SK-MEL-5 (cell line): ENCODE measurements around the gene SLC26A3. TPM values are rescaled to one million over a fixed set of nuclear protein-coding genes. Genes with fewer than 3 reads are reported as not detected.

Experiments used
- DNase-seq: peaks from one replicate; pipeline ENCODE4 v3.0.0-alpha.2; 2016; ENCODE audit warnings: low read depth, low spot score
- in situ Hi-C: cut with HindIII; loops from 2 replicates; pipeline ENCODE4 v1.10.0; 2016; ENCODE audit warnings: low sequenced_read_pairs, high pct_unique_total_duplicates, low pct_unique_long_range_greater_than_20kb
- total RNA-seq: library from RNA; depleted of rRNA; stranded (reverse); fragments of >200 nt; shearing (Covaris generic); gene quantifications from 2 replicates; pipeline ENCODE4 v1.2.3, GENCODE V29; 2014

SLC26A3 gene
- total RNA-seq, 1 experiment from 2014 or later = not detected

GRCh38 chr7:107827501-107827900, 24.5 kb upstream of the SLC26A3 start:
- in situ Hi-C loops = no loop called here
- DNase-seq = no peak

GRCh38 chr7:107826451-107826850, 23.4 kb upstream of the SLC26A3 start:
- DNase-seq = no peak

GRCh38 chr7:107824858-107825257, 21.8 kb upstream of the SLC26A3 start:
- in situ Hi-C loops = no loop called here
- no peak for DNase-seq

More at GRCh38 chr7:107826451-107826850, 23.4 kb upstream of the SLC26A3 start:
- in situ Hi-C loops = no loop called here

GRCh38 chr7:107818622-107819021, 15.6 kb upstream of the SLC26A3 start:
- in situ Hi-C loops = no loop called here

GRCh38 chr7:107816011-107816566, 13.1 kb upstream of the SLC26A3 start:
- in situ Hi-C loops = no loop called here
- peak; percentile 55 for DNase-seq

More at GRCh38 chr7:107818622-107819021, 15.6 kb upstream of the SLC26A3 start:
- no peak for DNase-seq

GRCh38 chr7:107815254-107815882, 12.3 kb upstream of the SLC26A3 start:
- DNase-seq = peak; percentile 13
- in situ Hi-C loops = no loop called here

GRCh38 chr7:107813524-107813923, 10.5 kb upstream of the SLC26A3 start:
- no peak for DNase-seq
- in situ Hi-C loops = no loop called here

- no peak for DNase-seq
- in situ Hi-C loops = no loop called here
Measured at GRCh38 chr7:107811934-107812333, 8.9 kb upstream of the SLC26A3 start.

- in situ Hi-C loops = no loop called here
- DNase-seq = no peak
Measured at GRCh38 chr7:107810626-107811025, 7.6 kb upstream of the SLC26A3 start.

- in situ Hi-C loops = no loop called here
- no peak for DNase-seq
Measured at GRCh38 chr7:107809179-107809578, 6.2 kb upstream of the SLC26A3 start.

GRCh38 chr7:107799647-107800264, 3.3 kb downstream of the SLC26A3 start:
- in situ Hi-C loops = no loop called here
- no peak for DNase-seq

- no peak for DNase-seq
- in situ Hi-C loops = no loop called here
Measured at GRCh38 chr7:107792364-107792763, 10.7 kb downstream of the SLC26A3 start.

- no peak for DNase-seq
- in situ Hi-C loops = no loop called here
Measured at GRCh38 chr7:107789647-107790046, 13.4 kb downstream of the SLC26A3 start.

- in situ Hi-C loops = no loop called here
- no peak for DNase-seq
Measured at GRCh38 chr7:107788662-107789061, 14.4 kb downstream of the SLC26A3 start.

- DNase-seq = no peak
- in situ Hi-C loops = no loop called here
Measured at GRCh38 chr7:107788216-107788615, 14.8 kb downstream of the SLC26A3 start.

GRCh38 chr7:107785926-107786325, 17.1 kb downstream of the SLC26A3 start:
- in situ Hi-C loops = no loop called here
- no peak for DNase-seq

- DNase-seq = no peak
- in situ Hi-C loops = no loop called here
Measured at GRCh38 chr7:107785170-107785569, 17.9 kb downstream of the SLC26A3 start.

GRCh38 chr7:107783648-107784047, 19.4 kb downstream of the SLC26A3 start:
- in situ Hi-C loops = no loop called here
- no peak for DNase-seq

- in situ Hi-C loops = no loop called here
- no peak for DNase-seq
Measured at GRCh38 chr7:107782374-107782773, 20.6 kb downstream of the SLC26A3 start.
